Hepatocyte (in vitro differentiated cells): ENCODE results near the gene KPNA4.

ENCODE experiments used
- EZH2 ChIP-seq: fragments of 200-600 bp; sonication (generic); IDR thresholded peaks from 2 replicates; pipeline ENCODE4 v1.6.1; 2016; ENCODE audit warnings: antibody characterized with exemption, mild to moderate bottlenecking, borderline replicate concordance
- TF ChIP-seq, protein P1 (sequence below): fragments of 200-600 bp; sonication (generic); IDR thresholded peaks from 2 replicates; pipeline ENCODE4 v1.5.1; 2016; ENCODE audit warnings: antibody characterized with exemption, mild to moderate bottlenecking; ENCODE audit not compliant: poor library complexity

DNA sequence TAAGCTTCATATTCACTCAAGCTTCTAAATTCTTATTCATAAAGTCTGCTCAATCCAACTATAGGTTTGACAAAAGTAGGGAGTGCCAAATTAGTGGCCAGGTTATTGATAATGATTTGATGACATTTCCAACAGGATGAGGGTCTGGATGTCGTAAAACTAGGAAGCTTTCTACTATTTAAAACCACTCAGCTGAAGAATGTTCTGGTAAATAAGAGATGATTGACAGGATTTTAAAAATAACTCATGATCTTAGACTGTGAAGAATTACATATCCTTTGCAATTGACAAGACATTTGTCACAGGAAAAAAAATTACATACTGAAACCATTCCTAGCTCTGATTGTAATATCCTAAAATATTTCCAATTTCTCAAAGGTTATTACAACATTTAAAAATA, 100.4 kb downstream of the KPNA4 start:
- TF ChIP-seq, protein P1, sequence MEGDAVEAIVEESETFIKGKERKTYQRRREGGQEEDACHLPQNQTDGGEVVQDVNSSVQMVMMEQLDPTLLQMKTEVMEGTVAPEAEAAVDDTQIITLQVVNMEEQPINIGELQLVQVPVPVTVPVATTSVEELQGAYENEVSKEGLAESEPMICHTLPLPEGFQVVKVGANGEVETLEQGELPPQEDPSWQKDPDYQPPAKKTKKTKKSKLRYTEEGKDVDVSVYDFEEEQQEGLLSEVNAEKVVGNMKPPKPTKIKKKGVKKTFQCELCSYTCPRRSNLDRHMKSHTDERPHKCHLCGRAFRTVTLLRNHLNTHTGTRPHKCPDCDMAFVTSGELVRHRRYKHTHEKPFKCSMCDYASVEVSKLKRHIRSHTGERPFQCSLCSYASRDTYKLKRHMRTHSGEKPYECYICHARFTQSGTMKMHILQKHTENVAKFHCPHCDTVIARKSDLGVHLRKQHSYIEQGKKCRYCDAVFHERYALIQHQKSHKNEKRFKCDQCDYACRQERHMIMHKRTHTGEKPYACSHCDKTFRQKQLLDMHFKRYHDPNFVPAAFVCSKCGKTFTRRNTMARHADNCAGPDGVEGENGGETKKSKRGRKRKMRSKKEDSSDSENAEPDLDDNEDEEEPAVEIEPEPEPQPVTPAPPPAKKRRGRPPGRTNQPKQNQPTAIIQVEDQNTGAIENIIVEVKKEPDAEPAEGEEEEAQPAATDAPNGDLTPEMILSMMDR: no peak
- TF ChIP-seq EZH2: no peak
